Coronary artery (tissue), 2 donors: ENCODE results near the gene RAB43.
"Not testable (repeated sequence)": the region's sequence is repeated elsewhere in the genome, so short reads cannot be mapped to it uniquely, and the experiment has no call there.

Experiments used
- DNase-seq: peaks from one replicate; pipeline ENCODE4 v3.0.0-alpha.2; 2017; ENCODE audit warnings: low spot score
- H3K27ac ChIP-seq, 2 donors: fragments of 200-600 bp; sonication (generic); one replicate each; pipeline ENCODE4 v1.5.1; 2016 to 2019
- H3K4me3 ChIP-seq: fragments of 200-600 bp; sonication (generic); 2 replicates; pipeline ENCODE4 v1.5.1; 2016; ENCODE audit warnings: mild to moderate bottlenecking, moderate library complexity
- CTCF ChIP-seq: fragments of 200-600 bp; sonication (generic); IDR thresholded peaks from one replicate; pipeline ENCODE4 v1.5.1; 2019; ENCODE audit warnings: antibody characterized with exemption

The RAB43 gene

GRCh38 chr3:129160891-129161859, 39.6 kb upstream of the RAB43 start, which contains the start of gene ISY1:
Gene ISY1 (minus strand): TSS chr3:129161063. CDS start chr3:129160975, 88 bp downstream.
- Histone ChIP-seq H3K27ac (peak within 1 kb of the TSS; percentile 92 to 98), H3K4me3 (peak within 1 kb of the TSS; percentile 81)
- TF ChIP-seq CTCF, result peak; percentile 64
- DNase-seq, result peak; percentile 92

GRCh38 chr3:129144786-129145185, 23.2 kb upstream of the RAB43 start:
- Histone ChIP-seq H3K4me3 (no peak overlapping the region), H3K27ac (no peak overlapping the region)
- no peak for DNase-seq
- TF ChIP-seq CTCF, result no peak

GRCh38 chr3:129141011-129141410, 19.4 kb upstream of the RAB43 start:
- H3K27ac ChIP-seq, DNase-seq, H3K4me3 ChIP-seq: not testable (repeated sequence)

- Histone ChIP-seq H3K27ac (no peak overlapping the region), H3K4me3 (no peak overlapping the region)
- DNase-seq, result no peak
- no peak for TF ChIP-seq CTCF
These were observed 18.3 kb upstream of the RAB43 start for GRCh38 chr3:129139911-129140310.

- DNase-seq, H3K4me3 ChIP-seq, H3K27ac ChIP-seq: not testable (repeated sequence)
These were observed 14.7 kb upstream of the RAB43 start for GRCh38 chr3:129136275-129136674.

- TF ChIP-seq CTCF, result no peak
- H3K27ac ChIP-seq, result no peak overlapping the region
- H3K4me3 ChIP-seq, result no peak overlapping the region
- DNase-seq, result no peak
These were observed 10.7 kb upstream of the RAB43 start for GRCh38 chr3:129132097-129132866.

GRCh38 chr3:129131465-129132088, 10.0 kb upstream of the RAB43 start:
- no peak overlapping the region for H3K27ac ChIP-seq
- no peak for TF ChIP-seq CTCF
- no peak overlapping the region for H3K4me3 ChIP-seq
- DNase-seq, result no peak
